ENCODE data around the gene ZNF280C.

The ZNF280C gene

GRCh38 chrX:130295519-130296296 lies 27.0 kb upstream of the ZNF280C start (continued):
- TF ChIP-seq ZNF521 (tag by site-specific recombination; IDR thresholded peaks at IDR 0.05): no peak
- no peak for TF ChIP-seq ZNF404 (tag by site-specific recombination; IDR thresholded peaks at IDR 0.05)
- TF ChIP-seq ZNF112 (tag by site-specific recombination; IDR thresholded peaks at IDR 0.05): no peak
- no peak for TF ChIP-seq YY1 (tag by site-specific recombination; IDR thresholded peaks at IDR 0.05)
- no peak for TF ChIP-seq ZNF701 (tag by site-specific recombination; IDR thresholded peaks at IDR 0.05)

- H3K4me3 ChIP-seq (ENCODE audit: low read depth, low read length): no peak overlapping the region
- H3K9me3 ChIP-seq (ENCODE audit: control insufficient read depth, insufficient read depth, low read depth, low read length): no peaks in the 10 kb centered on the region
- no peaks in the 10 kb centered on the region for H3K36me3 ChIP-seq (ENCODE audit: control insufficient read depth in 2 of 2, insufficient read depth in 1 of 2, low read length in 2 of 2)
- no peak overlapping the region for H3K27ac ChIP-seq (ENCODE audit: extremely low read depth, low read depth, low read length)
- CTCF ChIA-PET: no interaction called here
- no peaks in the 10 kb centered on the region for H3K4me1 ChIP-seq (ENCODE audit: control insufficient read depth, insufficient read depth, low read length)
- TF ChIP-seq ZNF398 (tag by site-specific recombination; IDR thresholded peaks at IDR 0.05): no peak
- no peak for TF ChIP-seq ZBTB48 (tag by site-specific recombination; IDR thresholded peaks at IDR 0.05)
- no peak for TF ChIP-seq ZNF664 (tag by site-specific recombination; IDR thresholded peaks at IDR 0.05)
- TF ChIP-seq ZNF837 (tag by site-specific recombination; IDR thresholded peaks at IDR 0.05): no peak
- no peak for TF ChIP-seq ZNF121 (tag by site-specific recombination; IDR thresholded peaks at IDR 0.05)
- no peak for TF ChIP-seq ZNF843 (tag by site-specific recombination; IDR thresholded peaks at IDR 0.05)
- TF ChIP-seq ZNF677 (tag by site-specific recombination; IDR thresholded peaks at IDR 0.05): no peak
- TF ChIP-seq RBAK (tag by site-specific recombination; IDR thresholded peaks at IDR 0.05): no peak
- no peak for TF ChIP-seq ZNF791 (tag by site-specific recombination; IDR thresholded peaks at IDR 0.05)
- TF ChIP-seq ZNF544 (tag by site-specific recombination; IDR thresholded peaks at IDR 0.05): no peak
- TF ChIP-seq ZNF692 (tag by site-specific recombination; IDR thresholded peaks at IDR 0.05): no peak
- TF ChIP-seq ZNF248 (tag by site-specific recombination; IDR thresholded peaks at IDR 0.05): no peak
- POLR2A ChIA-PET: no interaction called here
These were observed 18.5 kb upstream of the ZNF280C start for GRCh38 chrX:130287071-130287770.

- H3K27ac ChIP-seq (ENCODE audit: extremely low read depth, low read depth, low read length): no peak overlapping the region
- no peaks in the 10 kb centered on the region for H3K4me1 ChIP-seq (ENCODE audit: control insufficient read depth, insufficient read depth, low read length)
- H3K4me3 ChIP-seq (ENCODE audit: low read depth, low read length): no peak overlapping the region
- H3K9me3 ChIP-seq (ENCODE audit: control insufficient read depth, insufficient read depth, low read depth, low read length): no peaks in the 10 kb centered on the region
- H3K36me3 ChIP-seq (ENCODE audit: control insufficient read depth in 2 of 2, insufficient read depth in 1 of 2, low read length in 2 of 2): no peaks in the 10 kb centered on the region
- ChIA-PET CTCF (interaction anchor here (0.8 kb wide), 1 partner anchor 45 kb away, joined by 3 read pairs; no protein-coding TSS in a partner anchor), POLR2A (no interaction called here)
- TF ChIP-seq ZSCAN16 (tag by site-specific recombination; IDR thresholded peaks at IDR 0.05) (no peak), GFI1B (tag by site-specific recombination; IDR thresholded peaks at IDR 0.05) (no peak), ZSCAN30 (tag by site-specific recombination; IDR thresholded peaks at IDR 0.05) (no peak), ZNF133 (tag by site-specific recombination; IDR thresholded peaks at IDR 0.05) (no peak), PRDM10 (tag by site-specific recombination; IDR thresholded peaks at IDR 0.05) (no peak), GLIS2 (tag by site-specific recombination; IDR thresholded peaks at IDR 0.05) (no peak), ZNF555 (tag by site-specific recombination; conservative IDR thresholded peaks at IDR 0.05) (no peak), ZBTB44 (tag by site-specific recombination; IDR thresholded peaks at IDR 0.05) (no peak), ZNF529 (tag by site-specific recombination; IDR thresholded peaks at IDR 0.05; ENCODE audit: insufficient replicate concordance) (no peak)
These were observed 17.0 kb upstream of the ZNF280C start for GRCh38 chrX:130285710-130286109.

Measured in HEK293 (cell line).